Measurements from ENCODE around the gene HHAT.
A peak's percentile ranks its signal among the peaks of the same experiment; 100 is the strongest.
"Not testable (repeated sequence)": the region's sequence is repeated elsewhere in the genome, so short reads cannot be mapped to it uniquely, and the experiment has no call there.

The HHAT gene

GRCh38 chr1:210315529-210315928, 13.2 kb upstream of the HHAT start:
- no peak for DNase-seq

- DNase-seq: no peak
Measured at GRCh38 chr1:210321131-210321530, 7.6 kb upstream of the HHAT start.

- DNase-seq: no peak
Measured at GRCh38 chr1:210321552-210321951, 7.2 kb upstream of the HHAT start.

GRCh38 chr1:210323957-210324356, 4.7 kb upstream of the HHAT start:
- no peak for DNase-seq

GRCh38 chr1:210325026-210325670, 3.6 kb upstream of the HHAT start:
- DNase-seq: no peak

GRCh38 chr1:210328032-210328745, 513 bp upstream of the HHAT start:
- DNase-seq: no peak

- DNase-seq: peak; percentile 5
Measured at GRCh38 chr1:210330279-210330866, 1.7 kb downstream of the HHAT start.

GRCh38 chr1:210332233-210332632, 3.5 kb downstream of the HHAT start:
- no peak for DNase-seq

- DNase-seq: no peak
Measured at GRCh38 chr1:210332719-210333398, 4.2 kb downstream of the HHAT start.

GRCh38 chr1:210335001-210335400, 6.3 kb downstream of the HHAT start:
- no peak for DNase-seq

GRCh38 chr1:210336362-210336761, 7.7 kb downstream of the HHAT start:
- DNase-seq: no peak

- no peak for DNase-seq
Measured at GRCh38 chr1:210339500-210339899, 10.8 kb downstream of the HHAT start.

GRCh38 chr1:210340311-210340710, 11.6 kb downstream of the HHAT start:
- DNase-seq: no peak

GRCh38 chr1:210340841-210341240, 12.1 kb downstream of the HHAT start:
- no peak for DNase-seq

GRCh38 chr1:210342986-210343780, 14.5 kb downstream of the HHAT start:
- DNase-seq: no peak

- no peak for DNase-seq
Measured at GRCh38 chr1:210344706-210345105, 16.0 kb downstream of the HHAT start.

GRCh38 chr1:210347112-210347511, 18.4 kb downstream of the HHAT start:
- no peak for DNase-seq

- no peak for DNase-seq
Measured at GRCh38 chr1:210351496-210351895, 22.8 kb downstream of the HHAT start.

GRCh38 chr1:210352575-210352974, 23.9 kb downstream of the HHAT start:
- no peak for DNase-seq

GRCh38 chr1:210354305-210354704, 25.6 kb downstream of the HHAT start:
- not testable (repeated sequence) for DNase-seq

- DNase-seq: no peak
Measured at GRCh38 chr1:210358626-210359025, 29.9 kb downstream of the HHAT start.

GRCh38 chr1:210359255-210359654, 30.6 kb downstream of the HHAT start:
- no peak for DNase-seq

Data from NCI-H2029 treated with DMSO at 0.1 percent for 48 hours (cell line).